Activated CD8-positive, alpha-beta memory T cell treated with anti-CD3 and anti-CD28 coated beads for 4 hours (primary cell): ENCODE data around the gene ITIH4.
"Not testable (repeated sequence)": the region's sequence is repeated elsewhere in the genome, so short reads cannot be mapped to it uniquely, and the experiment has no call there.

Experiments used
- DNase-seq, 2 donors: peaks; one replicate each; pipeline ENCODE4 v3.0.0-alpha.2; 2020; ENCODE audit warnings: low read depth in 2 of 2

ITIH4 gene

DNA sequence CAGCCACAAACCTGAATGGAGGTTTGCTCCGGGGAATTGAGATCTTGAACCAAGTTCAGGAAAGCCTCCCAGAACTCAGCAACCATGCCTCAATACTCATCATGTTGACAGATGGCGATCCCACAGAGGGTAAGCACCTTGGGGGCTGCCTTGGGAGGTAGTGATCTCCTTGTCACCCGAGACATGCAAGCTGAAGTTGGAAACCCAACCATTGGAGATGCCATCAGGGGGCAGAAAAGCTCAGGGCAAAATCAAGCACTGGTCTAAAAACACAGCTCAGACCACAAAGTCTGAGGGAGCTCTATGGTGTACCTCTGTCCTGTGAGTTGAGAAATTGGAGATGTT lies 47.3 kb downstream of the ITIH4 start:
- no peak for DNase-seq

DNA sequence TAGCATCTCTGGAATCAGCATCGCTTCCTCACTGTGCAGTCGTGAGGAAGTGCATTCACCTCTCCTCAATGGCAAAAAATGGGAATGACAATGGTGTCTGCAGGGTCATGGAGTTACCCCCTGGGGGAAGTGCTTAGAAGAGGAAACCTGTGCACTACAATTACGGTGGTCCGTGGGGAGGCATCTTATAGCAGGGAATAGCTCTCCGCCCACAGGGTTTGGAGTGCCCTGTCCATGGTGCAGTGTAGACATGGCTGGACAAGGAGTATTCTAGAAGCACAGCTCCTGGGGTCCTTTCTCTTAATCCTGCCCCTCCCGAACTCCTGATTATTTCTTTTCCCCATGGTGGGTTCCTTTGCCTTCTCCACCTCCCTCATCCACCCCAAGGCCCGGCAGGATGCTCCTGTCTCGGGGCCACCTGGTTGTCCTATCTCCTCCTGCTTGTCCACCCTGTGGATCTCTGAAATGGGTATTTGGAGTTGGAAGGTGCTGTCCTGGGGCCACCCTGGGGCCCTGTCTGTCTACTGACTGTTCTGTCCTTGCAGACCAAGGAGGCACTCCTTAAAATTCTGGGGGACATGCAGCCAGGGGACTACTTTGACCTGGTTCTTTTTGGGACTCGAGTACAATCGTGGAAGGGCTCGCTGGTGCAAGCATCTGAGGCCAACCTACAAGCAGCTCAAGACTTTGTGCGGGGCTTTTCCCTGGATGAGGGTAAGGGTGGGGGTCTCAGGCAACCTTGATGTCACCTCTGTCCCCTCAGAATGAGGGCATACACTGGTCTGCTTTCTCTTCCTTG lies 47.9 kb downstream of the ITIH4 start:
- no peak for DNase-seq

DNA sequence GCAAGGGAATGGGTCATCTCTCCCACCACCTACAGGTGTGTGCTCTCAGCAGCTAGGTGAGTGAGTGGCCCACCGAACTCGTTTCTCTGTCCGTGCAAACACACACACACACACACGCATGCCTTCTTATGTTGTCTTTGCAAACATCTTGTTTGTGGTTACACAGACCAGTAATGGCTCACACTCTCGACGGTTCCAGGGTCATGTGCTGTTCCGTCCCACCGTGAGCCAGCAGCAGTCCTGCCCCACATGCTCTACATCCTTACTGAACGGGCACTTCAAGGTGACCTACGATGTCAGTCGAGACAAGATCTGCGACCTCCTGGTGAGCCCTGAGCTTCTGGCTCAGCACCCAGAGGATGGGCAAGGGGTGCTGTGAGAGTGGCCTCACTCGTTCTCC lies 48.7 kb downstream of the ITIH4 start:
- DNase-seq: no peak

DNA sequence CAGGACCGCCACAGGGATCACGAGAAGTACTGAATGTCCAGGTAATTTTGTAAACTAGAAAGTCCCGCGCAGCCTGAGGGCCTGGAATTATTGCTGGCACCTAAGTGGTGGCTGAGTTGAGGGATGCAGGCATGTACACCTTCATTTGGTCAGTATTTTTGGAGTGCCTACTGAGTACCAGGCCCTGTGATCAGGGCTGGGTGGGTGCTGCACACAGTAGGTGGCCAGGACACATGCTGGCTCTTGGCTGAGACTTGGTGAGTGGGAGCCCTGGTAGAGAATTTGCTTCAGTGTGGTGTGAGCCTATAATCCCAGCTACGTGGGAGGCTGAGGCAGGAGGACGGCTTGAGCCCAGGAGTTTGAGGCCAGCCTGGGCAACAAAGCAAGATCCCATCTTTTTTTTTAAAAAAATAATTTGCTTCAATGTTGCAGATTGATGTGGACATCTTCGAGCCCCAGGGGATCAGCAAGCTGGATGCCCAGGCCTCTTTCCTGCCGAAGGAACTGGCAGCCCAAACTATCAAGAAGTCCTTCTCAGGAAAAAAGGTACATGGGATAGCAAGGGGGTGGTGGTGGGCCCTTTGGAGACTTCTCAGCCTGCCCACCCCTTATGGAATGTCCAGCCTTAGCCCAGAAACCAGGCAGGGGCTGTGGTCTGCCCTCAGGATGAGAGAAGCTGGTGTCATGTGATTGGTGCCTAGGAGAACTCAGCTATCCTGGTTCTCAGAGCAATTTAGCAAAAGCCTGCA lies 50.5 kb downstream of the ITIH4 start:
- no peak for DNase-seq

DNA sequence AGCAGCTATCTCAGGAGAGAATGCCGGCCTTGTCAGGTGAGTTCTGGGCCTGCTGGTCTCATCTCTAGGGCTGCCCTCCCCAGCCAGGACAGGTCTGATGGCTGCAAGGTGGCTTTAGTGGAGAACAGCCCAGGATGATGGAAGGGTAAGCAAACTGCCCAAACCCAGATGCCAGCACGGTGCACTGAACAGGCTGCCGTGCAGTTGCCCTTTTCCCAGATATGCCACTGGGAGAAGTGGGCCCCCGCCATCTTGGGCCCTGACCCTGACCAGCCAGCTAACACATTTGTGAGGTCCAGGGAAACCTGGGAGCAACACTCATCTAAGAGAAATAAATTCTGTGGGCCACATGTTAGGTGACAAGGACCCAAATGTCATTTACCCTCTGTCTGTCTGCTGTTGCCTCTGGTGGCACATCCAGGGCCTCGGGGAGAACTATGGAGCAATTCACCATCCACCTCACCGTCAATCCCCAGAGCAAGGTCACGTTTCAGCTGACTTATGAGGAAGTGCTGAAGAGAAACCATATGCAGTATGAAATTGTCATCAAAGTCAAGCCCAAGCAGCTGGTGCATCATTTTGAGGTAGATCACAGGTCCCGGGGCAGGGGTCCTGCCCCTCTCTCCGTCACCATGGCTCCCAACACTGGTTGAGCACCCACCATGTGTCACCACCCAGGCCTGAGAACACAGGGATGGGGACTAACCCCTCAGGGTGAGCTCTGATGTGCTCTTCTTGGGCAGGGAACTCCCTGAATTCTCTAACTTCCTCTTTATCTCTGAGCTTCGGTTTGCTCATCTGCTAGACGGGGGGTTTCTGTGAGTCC lies 51.2 kb downstream of the ITIH4 start:
- no peak for DNase-seq

DNA sequence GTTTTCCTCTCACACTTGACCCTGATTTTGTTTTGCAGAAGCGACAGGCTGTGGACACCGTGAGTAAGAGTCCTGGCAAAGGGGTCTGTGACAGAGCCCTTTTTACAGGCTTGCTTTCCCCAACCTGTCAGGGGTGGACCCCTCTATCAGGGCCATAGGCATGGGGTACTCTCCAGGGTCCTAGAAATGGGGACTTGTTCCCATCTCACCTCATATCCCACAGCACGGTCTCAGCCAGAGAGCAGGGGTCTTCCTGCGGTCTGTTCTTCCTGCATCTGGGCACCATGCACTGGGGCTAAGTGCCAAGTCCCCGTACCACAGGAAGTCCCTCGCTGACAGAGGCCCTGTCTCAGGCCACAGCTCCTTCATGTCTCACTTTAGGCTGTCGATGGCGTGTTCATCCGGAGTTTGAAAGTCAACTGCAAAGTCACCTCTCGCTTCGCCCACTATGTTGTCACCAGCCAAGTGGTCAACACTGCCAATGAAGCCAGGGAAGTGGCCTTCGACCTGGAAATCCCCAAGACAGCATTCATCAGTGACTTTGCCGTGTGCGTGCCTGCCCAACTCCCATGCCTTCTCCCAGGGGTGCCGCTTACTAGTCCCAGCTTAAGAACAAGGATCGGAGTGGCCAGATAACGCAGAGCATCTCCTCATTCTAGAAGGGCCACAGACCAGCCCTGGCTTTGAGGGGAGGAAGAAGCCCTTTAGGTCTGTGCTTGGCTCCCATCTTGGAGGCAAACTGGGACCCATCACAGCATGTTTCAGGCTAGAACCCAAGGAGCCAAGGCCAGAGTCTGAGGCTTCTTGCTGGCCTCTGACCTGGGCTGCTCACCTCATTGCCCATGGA lies 52.3 kb downstream of the ITIH4 start:
- DNase-seq: no peak

DNA sequence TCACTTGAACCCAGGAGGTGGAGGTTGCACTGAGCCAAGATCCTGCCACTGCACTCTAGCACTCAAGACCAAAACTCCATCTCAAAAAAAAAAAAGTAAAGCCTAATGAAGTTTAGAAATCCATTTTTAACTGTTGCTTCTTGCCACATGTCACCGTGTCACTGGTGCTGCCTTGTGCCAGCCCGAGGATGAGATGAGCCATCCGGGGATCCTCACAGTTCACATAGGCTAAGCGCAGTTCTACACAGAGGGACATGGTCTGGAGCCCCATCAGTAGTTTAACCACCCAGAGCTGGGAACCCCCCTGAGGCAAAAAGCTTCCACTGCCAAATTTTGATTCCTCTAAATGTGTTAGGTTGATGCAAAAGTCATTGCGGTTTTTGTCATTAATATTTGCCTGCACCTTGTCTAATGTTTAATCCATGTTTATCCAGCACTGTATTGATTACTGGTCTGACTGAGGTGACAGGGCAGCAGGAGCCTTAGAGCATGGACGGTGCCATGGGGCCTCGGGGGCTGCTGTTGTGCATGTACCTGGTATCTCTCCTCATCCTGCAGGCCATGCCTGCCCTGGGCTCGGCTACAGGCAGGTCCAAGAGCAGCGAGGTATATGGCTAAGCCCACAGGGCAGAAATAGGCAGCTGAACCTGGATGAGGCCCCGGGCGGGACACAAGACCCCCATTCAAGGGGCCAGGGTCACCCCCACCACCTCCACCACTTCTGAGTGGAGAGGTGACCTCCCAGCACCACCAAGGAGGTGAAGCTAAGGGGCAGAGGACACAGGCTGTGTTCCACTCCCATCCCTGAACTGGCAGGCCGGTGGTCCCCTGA lies 53.1 kb downstream of the ITIH4 start, which contains the start of gene ITIH1:
Gene ITIH1 (plus strand): TSS at position 473 of the 832 bp plus-strand sequence. CDS start 17 bp downstream, at position 490.
- no peak for DNase-seq

DNA sequence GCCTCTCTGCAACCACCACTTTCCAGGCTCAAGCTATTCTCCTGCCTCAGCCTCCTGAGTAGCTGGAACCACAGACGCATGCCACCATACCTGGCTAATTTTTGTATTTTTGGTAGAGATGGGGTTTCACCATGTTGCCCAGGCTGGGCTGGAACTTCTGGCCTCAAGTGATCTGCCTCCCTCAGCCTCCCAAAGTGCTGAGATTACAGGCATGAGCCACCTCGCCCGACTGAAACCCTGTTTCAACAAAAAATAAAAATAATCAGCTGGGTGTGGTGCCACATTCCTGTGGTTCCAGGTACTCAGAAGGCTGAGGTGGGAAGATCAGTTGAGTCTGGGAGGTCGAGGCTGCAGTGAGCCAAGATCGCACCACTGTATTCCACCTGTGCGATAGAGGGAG lies 54.0 kb downstream of the ITIH4 start:
- not testable (repeated sequence) for DNase-seq

DNA sequence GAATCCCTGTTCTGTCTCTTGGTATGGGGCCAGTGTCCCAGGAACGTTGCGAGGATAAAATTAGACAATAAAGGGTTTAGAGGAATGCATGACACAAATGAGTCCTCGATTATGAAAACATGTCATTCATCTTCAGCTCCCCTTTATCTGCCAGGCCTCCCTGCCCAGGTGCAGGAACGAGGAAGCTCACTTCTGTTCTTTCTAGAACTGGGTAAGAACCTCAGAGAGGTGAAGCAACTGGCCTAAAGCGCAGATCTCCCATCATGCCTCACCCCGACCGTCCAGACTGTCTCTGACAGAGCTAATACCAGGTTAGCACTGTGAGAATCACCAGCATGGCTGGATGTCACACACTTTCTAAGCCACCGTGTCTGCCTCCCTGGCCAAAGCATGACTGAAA lies 54.6 kb downstream of the ITIH4 start:
- DNase-seq: no peak

DNA sequence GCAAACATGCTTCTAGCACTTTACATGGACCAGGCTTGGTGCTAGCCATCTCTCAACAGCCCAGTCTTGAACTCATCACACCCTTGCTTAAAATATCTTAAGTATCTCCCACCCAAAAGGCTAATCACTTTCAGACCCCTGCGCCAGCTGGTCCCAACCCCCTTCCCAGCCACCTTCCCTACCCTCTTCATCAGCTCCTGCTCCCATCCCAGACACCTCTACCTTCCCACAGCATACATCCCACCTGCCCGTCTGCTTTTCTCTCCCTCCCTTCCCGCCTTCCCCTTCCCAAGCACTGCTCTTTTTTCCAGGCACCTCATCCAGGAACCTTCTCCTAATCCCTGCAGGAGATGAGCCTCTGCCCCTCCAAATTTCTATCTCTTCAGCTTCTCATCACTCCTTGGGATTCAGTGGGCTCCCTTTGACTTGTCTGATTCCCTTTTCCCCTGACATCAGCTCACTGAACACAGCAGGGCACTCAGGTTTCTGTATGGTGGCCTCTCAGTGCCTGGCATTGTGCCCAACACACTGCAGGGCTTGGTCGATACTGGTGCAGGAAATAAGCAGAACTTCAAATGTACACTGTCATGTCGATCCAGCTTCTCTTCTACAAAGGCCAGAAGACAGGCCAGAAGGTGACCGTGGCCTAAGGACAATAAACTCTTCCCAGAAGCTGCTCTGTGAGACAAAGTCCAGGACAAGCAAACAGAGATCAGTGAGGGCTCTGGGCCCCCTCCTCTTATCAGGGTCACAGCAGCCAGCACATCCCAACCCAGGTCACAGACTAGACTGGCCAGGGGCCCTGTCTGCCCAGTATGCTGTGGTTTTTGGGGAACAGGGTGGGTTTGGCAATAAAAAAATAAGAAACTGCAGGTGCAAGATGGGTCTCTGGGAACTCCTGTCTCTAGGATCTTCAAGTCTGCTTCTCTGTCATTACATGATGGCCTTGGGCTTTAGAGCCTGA lies 55.3 kb downstream of the ITIH4 start:
- DNase-seq: no peak

DNA sequence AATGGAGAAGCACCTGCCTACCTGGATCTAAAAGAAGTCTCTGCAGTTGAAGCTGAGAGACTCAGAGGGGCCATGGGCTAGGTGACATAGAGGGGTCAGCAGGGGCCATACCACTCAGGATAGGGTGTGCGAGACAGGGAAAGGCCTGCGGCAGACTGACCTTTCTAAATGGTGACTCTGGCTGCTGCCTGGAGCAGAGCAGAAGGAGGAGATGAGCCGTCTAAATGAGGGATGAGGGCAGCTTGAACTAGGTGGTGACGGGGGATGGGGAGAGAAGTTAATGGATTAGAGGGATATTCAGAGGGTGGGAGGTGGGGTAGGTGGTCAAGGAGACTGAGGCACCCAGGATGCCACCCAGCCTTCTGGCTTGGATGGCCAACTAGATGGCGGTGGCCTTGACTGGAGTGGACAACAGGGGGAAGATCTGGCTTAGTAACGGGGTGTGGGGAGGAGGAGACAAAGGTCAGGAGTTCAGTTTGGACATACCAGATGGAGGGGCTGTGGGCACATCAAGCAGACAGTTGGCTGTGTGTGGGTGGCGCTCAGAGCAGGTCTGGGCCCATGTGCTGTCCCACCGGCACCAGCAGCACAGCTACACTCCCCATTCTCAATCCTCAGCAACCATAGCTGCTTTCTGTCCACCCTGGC lies 56.3 kb downstream of the ITIH4 start:
- no peak for DNase-seq

DNA sequence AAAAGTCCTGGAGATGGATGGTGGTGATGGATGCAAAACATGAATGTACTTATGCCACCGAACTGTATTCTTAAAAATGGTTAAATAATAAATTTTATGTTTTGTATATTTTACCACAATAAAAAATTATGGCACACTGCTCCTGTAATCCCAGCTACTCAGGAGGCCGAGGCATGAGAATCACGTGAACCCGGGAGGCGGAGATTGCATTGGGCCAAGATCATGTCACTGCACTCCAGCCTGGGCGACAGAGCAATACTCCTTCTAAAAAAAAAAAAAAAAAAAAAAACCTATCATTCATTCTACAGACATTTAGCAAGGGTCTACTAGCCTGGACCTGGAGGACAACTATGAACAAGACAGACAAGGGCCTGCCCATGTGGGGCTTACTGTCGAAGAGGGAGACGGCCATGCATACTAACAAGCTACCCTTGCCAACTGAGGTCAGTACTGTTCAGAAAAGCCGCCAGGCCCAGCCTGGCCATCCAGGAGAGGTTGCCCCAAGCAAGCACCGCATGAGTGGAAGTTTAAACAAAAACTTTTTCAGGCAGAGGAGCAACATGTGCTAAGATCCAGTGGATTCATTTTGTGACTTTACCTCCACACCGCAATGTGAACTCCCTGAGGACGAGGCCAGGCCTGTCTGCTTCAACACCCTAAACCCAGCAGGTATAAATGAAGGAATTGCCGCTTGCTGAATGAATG lies 57.0 kb downstream of the ITIH4 start:
- DNase-seq: no peak

DNA sequence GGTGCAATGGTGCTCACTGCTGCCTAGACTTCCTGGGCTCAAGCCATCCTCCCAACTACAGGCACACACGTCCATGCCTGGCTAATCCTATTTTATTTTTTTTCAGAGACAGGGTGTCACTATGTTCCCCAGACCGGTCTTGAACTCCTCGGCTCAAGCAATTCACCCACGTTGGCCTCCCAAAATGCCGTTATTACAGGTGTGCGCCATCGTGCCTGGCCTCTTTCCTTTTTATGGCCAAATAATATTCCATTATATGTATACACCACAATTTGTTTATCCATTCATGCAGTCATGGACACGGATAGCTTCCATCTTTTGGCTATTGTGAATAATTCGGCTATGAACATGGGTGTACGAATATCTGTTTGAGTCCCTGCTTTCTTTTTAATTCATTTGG lies 58.8 kb downstream of the ITIH4 start:
- no peak for DNase-seq

DNA sequence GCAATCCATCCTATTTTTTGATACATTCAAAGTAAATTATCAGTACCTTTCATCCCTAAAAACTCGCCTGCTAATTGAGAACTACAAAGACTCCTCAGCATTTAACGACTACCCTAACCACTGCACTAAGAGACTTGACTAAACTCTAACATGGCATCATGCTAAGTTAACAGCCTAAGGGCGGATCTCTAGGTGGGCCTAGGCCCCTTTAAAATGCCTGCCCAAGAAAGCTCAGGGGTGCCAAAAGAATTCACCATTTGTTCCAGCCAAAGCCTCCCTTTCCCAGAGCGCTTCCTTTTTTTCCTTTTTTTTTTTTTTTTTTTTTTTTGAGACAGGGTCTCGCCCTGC lies 59.2 kb downstream of the ITIH4 start:
- no peak for DNase-seq

DNA sequence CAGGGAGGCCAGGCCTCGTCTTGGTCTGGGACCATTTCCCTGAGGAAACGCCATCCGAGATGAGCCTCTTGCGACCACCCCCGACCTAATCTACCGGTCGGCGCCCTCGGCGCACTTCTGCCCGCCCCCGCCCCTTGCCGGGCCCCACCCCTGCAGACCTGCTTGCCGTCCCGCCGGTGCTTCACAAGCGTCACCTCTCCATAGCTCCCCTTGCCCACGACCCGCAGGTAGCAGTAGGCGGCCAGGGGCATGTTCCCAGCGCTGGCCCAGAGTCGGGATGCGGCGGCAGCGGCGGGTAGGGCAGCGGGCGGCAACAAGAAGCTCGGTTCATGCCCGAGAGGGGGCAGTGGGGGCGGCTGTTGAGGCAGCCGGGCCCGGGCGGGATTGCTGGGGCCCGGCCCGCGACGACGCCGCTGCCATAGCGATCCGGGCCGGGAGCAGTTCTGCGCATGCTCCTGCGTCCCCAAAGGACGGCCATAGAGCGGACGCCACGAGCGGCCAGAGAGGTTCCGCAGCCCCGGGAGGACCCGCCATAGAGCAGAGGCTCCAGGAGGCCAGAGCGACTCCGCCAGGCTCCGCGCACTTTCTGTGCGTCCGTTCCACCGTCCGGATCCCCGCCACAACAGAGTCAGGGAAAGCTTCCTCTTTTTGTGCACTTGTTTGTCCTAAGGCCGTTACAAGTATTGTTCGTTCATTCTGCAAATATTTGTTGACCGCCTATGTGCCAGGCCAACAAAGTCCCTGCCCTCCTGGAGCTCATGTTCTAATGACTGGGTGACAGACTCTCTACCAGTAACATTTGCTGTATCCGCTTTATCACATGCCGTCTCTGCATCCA lies 59.8 kb downstream of the ITIH4 start, which contains the start of gene NEK4:
Gene NEK4 (minus strand): TSS at position 445 of the 838 bp plus-strand sequence. CDS start 194 bp downstream, at position 251.
- peak; percentile 64 to 68 for DNase-seq

DNA sequence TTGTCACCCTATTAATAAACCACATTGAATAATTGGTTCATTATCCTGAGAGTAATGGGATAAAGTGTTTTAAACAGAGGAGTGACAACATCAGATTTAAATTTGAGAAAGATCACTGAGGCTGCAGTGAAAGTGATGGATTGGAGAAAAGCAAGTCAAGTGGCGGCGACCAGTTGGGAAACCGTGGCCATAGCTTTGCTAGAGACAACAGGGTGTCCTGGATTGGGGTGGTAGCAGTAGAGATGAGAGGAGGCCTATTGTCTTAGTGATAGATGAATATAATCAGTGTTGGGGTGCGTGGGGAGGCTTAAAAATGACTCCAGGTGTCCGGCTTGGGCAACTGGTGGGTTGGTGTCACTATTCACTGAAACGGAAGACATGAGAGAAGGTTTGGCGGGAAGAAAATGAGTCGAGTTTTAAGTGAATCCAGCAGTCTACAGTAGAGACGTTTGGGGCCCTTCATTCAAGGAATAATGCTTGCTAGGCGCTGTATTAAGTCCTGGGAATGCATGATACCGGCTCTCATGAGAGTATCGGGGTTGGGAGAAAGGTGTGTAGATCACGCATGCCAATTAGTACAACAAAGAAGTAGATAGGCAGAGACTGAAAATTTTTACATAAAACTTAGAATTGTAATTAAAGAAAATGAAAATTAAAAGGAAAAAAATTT lies 60.6 kb downstream of the ITIH4 start:
- DNase-seq: no peak

DNA sequence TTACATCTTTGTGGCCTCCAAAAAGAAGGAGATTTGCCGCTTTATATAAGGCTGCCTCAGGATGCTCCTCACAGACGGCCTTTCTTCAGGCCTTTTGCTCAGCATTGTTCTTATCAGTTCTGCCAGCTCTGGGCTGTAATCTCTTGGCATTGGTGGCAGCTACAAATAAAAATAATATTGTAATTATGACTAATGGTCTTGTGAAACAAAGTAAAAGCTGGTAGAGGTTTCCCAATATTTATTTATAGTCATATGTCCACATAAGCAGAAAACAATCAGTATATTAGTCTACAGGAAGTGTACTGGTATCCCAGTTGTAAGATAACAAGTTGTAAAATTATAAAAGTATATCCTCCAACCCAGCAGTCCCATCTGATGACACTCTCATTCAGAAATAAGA lies 67.0 kb downstream of the ITIH4 start:
- DNase-seq: no peak
